ENCODE results near the gene PCSK9.

PCSK9 gene

DNA sequence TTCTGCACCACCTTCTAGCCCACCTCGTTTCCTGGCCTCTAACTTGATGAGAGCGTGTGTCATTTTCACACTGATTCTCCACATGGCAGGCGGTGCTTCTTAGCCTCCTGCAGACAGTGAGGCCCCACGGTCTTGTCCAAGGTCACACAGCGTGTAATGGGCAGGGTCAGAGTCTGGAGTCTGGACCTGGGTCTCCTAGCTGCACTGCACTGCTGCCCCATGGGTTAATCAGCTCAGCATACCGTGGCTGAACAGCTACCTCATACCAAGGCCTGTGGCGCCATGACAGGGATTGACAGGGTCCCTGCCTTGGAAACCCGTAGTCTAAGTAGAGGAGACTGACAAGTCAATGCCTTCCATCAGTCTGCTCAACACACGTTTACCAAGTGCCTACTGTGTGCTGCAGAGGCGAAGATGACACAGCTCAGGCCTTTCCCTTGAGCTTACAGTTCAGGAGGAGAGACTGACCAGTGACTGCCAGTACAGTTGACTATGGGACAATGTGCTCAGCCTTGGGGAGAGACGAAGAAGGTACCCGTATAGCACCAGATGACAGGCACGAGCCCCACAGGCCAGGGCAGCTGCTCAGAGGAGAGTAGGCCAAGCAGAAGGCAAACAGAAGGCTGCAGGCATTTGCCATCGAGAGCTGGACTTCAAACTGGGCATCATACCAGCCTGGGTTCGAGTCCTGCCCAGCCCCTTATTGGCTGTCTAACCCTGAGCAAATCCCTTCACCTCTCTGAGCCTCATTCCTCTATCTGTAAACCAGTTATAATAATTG lies 5.5 kb downstream of the PCSK9 start:
- DNase-seq = no peak

DNA sequence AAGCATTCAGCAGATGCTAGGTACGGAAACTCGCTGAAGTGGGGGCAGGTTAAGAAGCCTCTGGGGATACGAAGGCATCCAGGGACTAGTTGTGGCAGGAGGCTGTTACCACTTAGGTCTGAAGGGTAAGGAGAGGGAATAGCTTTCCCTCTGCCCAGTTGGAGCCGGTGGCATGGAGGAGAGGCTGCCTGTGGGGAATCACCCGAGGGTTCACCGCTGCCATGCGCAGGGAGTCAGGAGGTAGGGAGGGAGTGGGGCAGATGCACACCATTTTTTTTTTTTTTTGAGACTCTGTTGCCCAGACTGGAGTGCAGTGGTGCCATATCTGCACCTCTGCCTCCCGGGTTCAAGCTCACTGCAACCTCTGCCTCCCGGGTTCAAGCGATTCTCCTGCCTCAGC lies 6.1 kb downstream of the PCSK9 start:
- DNase-seq = no peak

DNA sequence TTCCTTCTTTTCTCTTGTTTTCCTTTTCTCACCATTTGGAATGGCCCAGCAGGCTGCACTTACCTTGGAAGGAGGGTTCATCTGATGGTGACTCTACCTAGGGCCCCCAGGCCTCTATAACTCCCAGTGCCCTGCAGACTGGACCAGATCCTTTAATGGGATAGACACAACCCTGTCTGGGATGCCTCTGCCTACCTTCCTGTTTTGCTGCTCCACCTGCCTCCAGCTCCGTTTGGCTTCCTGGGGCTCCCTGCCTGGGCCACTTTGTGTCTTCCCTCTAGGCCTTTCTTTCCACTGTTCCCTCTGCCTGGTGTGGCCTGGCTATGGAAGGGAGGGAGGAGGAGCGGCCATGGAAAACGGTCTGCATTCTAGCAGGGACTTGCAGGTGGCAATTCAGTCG lies 7.5 kb downstream of the PCSK9 start:
- no peak for DNase-seq

GRCh38 chr1:55047611-55048010 lies 8.3 kb downstream of the PCSK9 start:
- DNase-seq = no peak

DNA sequence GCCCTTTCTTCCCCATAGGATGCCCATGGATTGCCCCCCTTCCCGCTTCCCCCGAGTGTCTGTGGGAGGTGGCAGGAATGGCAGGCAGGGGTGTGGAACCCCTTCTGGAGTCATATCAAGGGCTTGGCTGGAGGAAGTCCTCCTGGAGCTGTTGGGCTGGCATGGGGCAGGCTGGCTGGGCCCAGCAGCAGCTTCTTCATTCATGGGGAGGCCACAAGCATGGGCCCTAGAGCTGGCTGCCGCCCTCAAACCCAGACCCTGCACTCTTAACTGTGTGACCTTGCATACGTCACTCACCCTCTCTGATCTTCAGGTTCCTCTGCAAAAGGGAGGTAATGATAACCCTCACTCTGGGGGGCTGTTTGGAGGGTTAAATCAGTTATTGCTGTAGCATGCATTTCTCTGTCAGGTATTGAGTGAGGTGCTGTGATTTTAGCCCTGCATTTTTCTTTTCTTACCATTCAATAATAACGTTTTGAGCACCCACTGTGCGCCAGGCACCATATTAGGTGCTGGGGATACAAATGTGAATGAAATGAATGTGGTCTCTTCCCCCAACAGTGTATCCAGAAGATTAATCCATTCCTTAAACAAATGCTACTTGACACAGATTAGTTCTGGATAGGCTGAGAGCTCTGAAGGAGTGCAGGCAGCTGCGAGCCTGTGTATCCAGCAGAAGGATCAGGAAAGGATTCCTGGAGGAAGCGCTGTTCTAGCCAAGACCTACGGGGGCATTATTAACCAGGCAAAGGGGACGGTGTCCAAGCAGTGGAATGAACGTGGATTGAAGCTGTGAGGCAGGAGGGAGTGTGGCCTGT lies 9.3 kb downstream of the PCSK9 start:
- DNase-seq = no peak

GRCh38 chr1:55049271-55049913 lies 10.0 kb downstream of the PCSK9 start:
- no peak for DNase-seq

DNA sequence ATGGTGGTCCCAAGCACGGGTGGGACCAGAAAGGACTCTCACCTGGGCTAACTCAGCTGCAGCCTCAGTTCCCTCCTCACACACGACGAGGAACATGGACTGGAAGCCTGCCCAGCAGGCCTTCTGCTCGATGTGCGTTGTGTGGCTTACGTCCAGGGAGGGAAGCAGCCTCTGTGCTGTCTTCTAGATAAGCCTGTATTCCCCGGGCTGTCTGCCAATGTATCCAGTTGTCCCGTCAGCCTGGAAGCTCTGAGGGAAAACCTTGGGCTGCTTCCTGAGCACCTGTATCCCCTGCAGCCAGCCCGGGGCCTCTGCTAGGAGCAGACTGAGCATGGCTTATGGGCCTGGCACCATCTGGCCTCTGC lies 10.5 kb downstream of the PCSK9 start:
- no peak for DNase-seq

DNA sequence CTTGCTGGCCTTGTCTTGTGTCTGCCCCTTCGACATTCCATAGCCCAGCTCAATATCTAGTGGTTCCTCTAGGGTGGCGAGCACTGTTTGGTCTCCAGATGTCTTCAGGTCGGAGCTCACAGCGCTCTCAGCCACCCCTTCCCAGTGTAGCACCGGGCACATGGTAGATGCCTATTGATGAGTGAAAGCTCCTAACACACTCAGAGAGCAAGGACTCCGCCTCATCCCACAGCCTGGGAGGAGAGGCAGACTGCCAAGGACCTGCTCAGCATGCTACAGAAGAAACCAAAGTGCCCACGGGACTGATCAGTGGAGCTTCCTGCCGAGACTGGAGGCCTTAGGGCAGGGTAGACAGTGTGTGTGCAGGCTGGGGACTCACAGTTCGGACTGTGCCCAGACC lies 10.9 kb downstream of the PCSK9 start:
- DNase-seq = no peak

DNA sequence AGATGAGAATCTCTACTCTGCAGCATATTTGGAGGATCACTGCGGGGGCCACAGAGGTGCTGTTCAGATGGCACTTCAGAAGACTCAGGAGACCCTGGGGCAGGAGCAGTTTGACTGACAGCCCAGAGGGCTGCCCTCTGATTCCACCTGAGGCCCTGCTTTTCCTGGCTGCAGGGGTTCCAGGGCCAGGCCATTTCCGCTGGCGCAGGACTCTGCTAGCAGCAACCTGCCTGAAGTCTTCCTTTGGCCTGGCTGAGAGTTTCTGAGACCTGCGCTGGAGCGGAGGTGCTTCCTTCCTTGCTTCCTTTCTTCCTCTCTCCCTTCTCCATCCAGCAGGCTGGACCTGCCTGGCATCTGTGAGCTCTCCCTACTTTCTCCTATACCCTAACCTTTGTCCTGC lies 11.8 kb downstream of the PCSK9 start:
- DNase-seq = no peak

DNA sequence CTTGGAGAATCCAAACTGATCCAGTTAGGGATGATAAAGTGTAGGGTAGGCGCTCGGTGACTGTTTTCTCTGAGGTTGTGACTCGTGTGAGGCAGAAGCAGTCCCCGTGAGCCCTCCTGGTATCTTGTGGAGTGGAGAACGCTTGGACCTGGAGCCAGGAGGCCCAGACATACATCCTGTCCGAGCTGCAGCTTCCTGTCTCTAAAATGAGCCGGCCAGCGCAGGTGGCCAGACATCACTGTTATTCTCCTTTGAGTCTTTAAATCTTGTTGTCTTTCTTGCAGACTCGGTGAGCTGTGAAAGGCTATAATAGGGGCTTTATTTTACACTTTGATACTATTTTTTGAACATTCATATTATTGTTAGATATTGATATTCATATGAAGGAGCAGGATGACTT lies 12.3 kb downstream of the PCSK9 start:
- no peak for DNase-seq

DNA sequence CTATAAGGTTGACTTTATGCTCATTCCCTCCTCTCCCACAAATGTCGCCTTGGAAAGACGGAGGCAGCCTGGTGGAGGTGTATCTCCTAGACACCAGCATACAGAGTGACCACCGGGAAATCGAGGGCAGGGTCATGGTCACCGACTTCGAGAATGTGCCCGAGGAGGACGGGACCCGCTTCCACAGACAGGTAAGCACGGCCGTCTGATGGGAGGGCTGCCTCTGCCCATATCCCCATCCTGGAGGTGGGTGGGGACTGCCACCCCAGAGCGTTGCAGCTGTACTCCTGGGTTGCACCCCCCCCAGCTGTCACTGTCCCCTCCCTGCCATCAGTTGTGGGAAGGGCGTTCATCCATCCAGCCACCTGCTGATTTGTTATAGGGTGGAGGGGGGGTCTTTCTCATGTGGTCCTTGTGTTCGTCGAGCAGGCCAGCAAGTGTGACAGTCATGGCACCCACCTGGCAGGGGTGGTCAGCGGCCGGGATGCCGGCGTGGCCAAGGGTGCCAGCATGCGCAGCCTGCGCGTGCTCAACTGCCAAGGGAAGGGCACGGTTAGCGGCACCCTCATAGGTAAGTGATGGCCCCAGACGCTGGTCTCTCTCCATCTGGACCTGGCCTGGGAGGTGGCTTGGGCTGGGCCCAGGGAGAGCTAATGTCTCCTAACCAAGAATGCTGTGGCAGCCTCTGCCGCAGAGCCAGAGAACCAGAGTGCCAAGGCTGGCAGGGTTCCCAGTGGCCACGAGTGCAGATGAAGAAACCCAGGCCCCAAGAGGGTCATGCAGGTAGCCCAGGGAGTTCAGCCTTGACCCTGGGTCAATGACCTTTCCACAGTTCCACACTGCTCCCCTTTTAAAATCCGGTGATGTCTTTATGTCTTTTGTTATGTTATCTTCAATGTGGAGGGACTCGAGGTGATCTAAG lies 13.1 kb downstream of the PCSK9 start:
- DNase-seq = no peak

GRCh38 chr1:55053265-55053954 lies 14.1 kb downstream of the PCSK9 start:
- DNase-seq = no peak

GRCh38 chr1:55054396-55054795 lies 15.0 kb downstream of the PCSK9 start:
- DNase-seq = no peak

DNA sequence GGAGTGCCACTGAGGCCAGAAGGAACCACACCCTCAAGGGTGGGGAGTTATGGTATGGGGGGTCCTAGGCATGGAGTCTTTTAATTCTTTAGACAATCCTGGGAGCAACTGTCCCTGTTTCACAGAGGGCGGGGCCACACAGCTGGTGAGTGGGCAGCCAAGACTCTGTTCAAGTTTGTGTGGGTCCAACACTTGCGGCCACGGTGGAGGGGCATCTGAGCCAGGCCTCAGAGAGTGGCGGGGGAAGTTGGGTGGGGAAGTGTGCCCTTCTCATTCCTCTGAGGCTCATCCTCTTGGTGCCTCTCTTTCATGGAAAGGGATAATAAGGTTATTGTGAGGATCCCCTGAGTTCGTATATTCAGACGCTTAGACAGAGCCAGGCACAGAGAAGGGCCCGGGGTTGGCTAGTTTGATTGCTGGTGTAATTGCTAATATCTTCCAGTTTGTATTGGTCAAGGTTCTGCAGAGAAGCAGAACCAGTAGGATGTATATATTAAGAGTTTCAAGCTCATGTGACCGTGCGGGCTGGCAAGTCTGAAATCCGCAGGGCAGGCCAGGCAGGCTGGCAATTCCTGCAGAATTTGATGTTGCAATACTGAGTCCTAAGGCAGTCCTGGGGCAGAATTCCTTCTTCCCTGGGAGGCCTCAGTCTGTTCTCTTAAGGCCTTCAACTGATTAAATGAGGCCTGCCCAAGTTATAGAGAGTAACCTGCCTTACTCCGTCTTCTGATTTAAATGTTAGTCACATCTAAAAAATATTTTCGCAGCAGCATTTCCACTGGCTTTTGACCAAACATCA lies 15.9 kb downstream of the PCSK9 start:
- no peak for DNase-seq

DNA sequence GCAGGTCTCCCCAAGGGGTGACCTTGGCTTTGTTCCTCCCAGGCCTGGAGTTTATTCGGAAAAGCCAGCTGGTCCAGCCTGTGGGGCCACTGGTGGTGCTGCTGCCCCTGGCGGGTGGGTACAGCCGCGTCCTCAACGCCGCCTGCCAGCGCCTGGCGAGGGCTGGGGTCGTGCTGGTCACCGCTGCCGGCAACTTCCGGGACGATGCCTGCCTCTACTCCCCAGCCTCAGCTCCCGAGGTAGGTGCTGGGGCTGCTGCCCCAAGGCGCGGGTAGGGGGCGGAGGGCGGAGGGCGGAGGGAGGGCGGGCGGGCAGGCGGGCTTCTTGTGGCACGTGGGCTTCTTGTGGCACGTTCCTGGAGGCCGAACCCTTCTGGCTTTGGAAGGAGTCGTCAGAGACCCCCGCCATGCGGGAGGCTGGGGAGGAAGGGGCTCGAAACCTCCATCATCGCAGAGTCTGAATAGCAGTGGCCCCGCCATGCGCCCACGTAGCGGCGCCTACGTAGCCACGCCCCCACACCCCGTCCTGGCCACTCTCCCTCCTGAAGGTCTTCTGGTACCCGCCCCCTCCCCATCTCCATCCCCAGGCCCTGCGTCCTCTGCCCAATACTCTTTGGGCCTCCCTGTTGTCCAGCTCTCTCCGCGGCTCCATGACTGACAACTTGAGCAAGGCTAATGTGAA lies 16.7 kb downstream of the PCSK9 start:
- DNase-seq = no peak

- no peak for DNase-seq
Observed at GRCh38 chr1:55056632-55056992, 17.3 kb downstream of the PCSK9 start.

GRCh38 chr1:55057270-55057955 lies 18.1 kb downstream of the PCSK9 start:
- DNase-seq = no peak

- no peak for DNase-seq
Observed at GRCh38 chr1:55057956-55058298, 18.6 kb downstream of the PCSK9 start.

- DNase-seq = no peak
Observed at GRCh38 chr1:55059302-55060132, 20.2 kb downstream of the PCSK9 start.
